Common myeloid progenitor, CD34-positive (primary cell): ENCODE measurements around the gene XCR1.
A peak's percentile ranks its signal among the peaks of the same experiment; 100 is the strongest.

Source experiments
- CTCF ChIA-PET: fragments of 350-600 bp; sonication (Branson Sonifier 250); formaldehyde crosslinking; loops from one replicate; lab custom pipeline; 2021; ENCODE audit warnings: antibody characterized with exemption; lab: Charles Lee
- POLR2A ChIA-PET: fragments of 350-600 bp; sonication (Branson Sonifier 250); formaldehyde crosslinking; loops from one replicate; lab custom pipeline; 2021; ENCODE audit warnings: antibody characterized with exemption; lab: Charles Lee
- DNase-seq, 3 donors: peaks; one replicate each; pipeline versions ENCODE4 v3.0.0 to v3.0.0-alpha.2; 2013
- H3K27ac ChIP-seq, 2 experiments: 1 replicate in 1 of 2; 2 replicates in 1 of 2; pipeline ENCODE4 v1.7.0; 2013; ENCODE audit warnings: inconsistent platforms in 2 of 2, low read length in 2 of 2, mild to moderate bottlenecking in 2 of 2, low read depth in 1 of 2, moderate library complexity in 1 of 2; ENCODE audit not compliant: severe bottlenecking in 2 of 2, insufficient read depth in 1 of 2, poor library complexity in 1 of 2
- H3K27me3 ChIP-seq, 5 experiments: replicated peaks in 2 of 5; 1 replicate in 3 of 5; 2 replicates in 2 of 5; pipeline versions ENCODE4 v1.6.1 to v1.7.0; 2013; ENCODE audit warnings: low read length in 4 of 5, mild to moderate bottlenecking in 2 of 5, moderate library complexity in 2 of 5, inconsistent platforms in 1 of 5; ENCODE audit not compliant: insufficient read depth in 5 of 5, control insufficient read depth in 4 of 5
- H3K36me3 ChIP-seq, 4 experiments: 1 replicate in 2 of 4; 2 replicates in 2 of 4; pipeline versions ENCODE4 v1.6.1 to v1.7.0; 2013; ENCODE audit warnings: low read length in 3 of 4, control low read depth in 1 of 4, mild to moderate bottlenecking in 1 of 4; ENCODE audit not compliant: control insufficient read depth in 4 of 4, insufficient read depth in 4 of 4
- H3K4me1 ChIP-seq, 4 experiments: 1 replicate in 3 of 4; 2 replicates in 1 of 4; pipeline versions ENCODE4 v1.6.1 to v1.7.1; 2013; ENCODE audit warnings: low read length in 3 of 4, mild to moderate bottlenecking in 3 of 4, control low read depth in 1 of 4, inconsistent platforms in 1 of 4, moderate library complexity in 1 of 4; ENCODE audit not compliant: control insufficient read depth in 4 of 4, insufficient read depth in 4 of 4; ENCODE audit errors: control extremely low read depth in 1 of 4
- H3K4me3 ChIP-seq, 7 experiments: 1 replicate in 4 of 7; 2 replicates in 3 of 7; pipeline versions ENCODE4 v1.5.1 to v1.7.0; 2013; ENCODE audit warnings: mild to moderate bottlenecking in 7 of 7, low read length in 6 of 7, moderate library complexity in 6 of 7, inconsistent platforms in 2 of 7, low read depth in 2 of 7, control low read depth in 1 of 7; ENCODE audit not compliant: insufficient read depth in 4 of 7, control insufficient read depth in 1 of 7; ENCODE audit errors: extremely low read depth in 1 of 7
- H3K9me3 ChIP-seq, 5 experiments: 1 replicate in 4 of 5; 2 replicates in 1 of 5; pipeline versions ENCODE4 v1.6.1 to v1.7.1; 2013; ENCODE audit warnings: low read length in 4 of 5, mild to moderate bottlenecking in 2 of 5, inconsistent platforms in 1 of 5, low read depth in 1 of 5, moderate library complexity in 1 of 5; ENCODE audit not compliant: control insufficient read depth in 4 of 5, insufficient read depth in 2 of 5; ENCODE audit errors: control extremely low read depth in 1 of 5
- WGBS: methylation state at CpG from one replicate; pipeline ENCODE4 v1.1.5; 2013; ENCODE audit not compliant: insufficient coverage; 5-methylcytosine and 5-hydroxymethylcytosine counted together

Gene XCR1

GRCh38 chr3:46021516-46021915, 5.8 kb downstream of the XCR1 start:
- Histone ChIP-seq H3K36me3 (no peaks in the 10 kb centered on the region), H3K27ac (no peak overlapping the region), H3K4me1 (no peaks in the 10 kb centered on the region), H3K27me3 (no peaks in the 10 kb centered on the region), H3K9me3 (peaks cover 0 to 3% (median 2%) of the 10 kb centered on the region in 5 experiments), H3K4me3 (no peak overlapping the region)
- DNase-seq = no peak
- ChIA-PET POLR2A (no interaction called here), CTCF (no interaction called here)
- WGBS = 100% methylated on average over 7 of the region's 8 CpGs

GRCh38 chr3:46020766-46021510, 6.3 kb downstream of the XCR1 start:
- Histone ChIP-seq H3K4me3 (no peak overlapping the region), H3K36me3 (no peaks in the 10 kb centered on the region), H3K27ac (no peak overlapping the region), H3K27me3 (no peaks in the 10 kb centered on the region), H3K9me3 (peaks cover 0 to 3% (median 2%) of the 10 kb centered on the region in 5 experiments), H3K4me1 (no peaks in the 10 kb centered on the region)
- WGBS = 97% methylated on average over 34 of the region's 37 CpGs
- ChIA-PET CTCF (no interaction called here), POLR2A (no interaction called here)
- no peak for DNase-seq

GRCh38 chr3:46019707-46020106, 7.6 kb downstream of the XCR1 start:
- no peak overlapping the region for H3K27ac ChIP-seq
- no peaks in the 10 kb centered on the region for H3K27me3 ChIP-seq
- H3K9me3 ChIP-seq = peaks cover 0 to 3% (median 2%) of the 10 kb centered on the region in 5 experiments
- no peak for DNase-seq
- POLR2A ChIA-PET = no interaction called here
- no peaks in the 10 kb centered on the region for H3K4me1 ChIP-seq
- WGBS = 100% methylated on average over 1 of the region's 1 CpG
- no peaks in the 10 kb centered on the region for H3K36me3 ChIP-seq
- CTCF ChIA-PET = interaction anchor here (1.6 kb wide), 1 partner anchor 11 kb away, joined by 4 read pairs; no protein-coding TSS in a partner anchor
- H3K4me3 ChIP-seq = no peak overlapping the region

GRCh38 chr3:46017720-46018119, 9.6 kb downstream of the XCR1 start:
- CTCF ChIA-PET = interaction anchor here (0.8 to 1.3 kb wide), 3 partner anchors 9 to 61 kb away, joined by 3 read pairs; partner anchors contain the start of gene XCR1
- WGBS = no CpG with 5 or more reads among the region's 2 CpGs
- POLR2A ChIA-PET = no interaction called here
- Histone ChIP-seq H3K27ac (no peak overlapping the region), H3K4me1 (no peaks in the 10 kb centered on the region), H3K27me3 (no peaks in the 10 kb centered on the region), H3K36me3 (no peaks in the 10 kb centered on the region), H3K4me3 (no peak overlapping the region), H3K9me3 (peaks cover 0 to 3% (median 2%) of the 10 kb centered on the region in 5 experiments)
- DNase-seq = no peak

- H3K4me1 ChIP-seq = no peaks in the 10 kb centered on the region
- peak in 1 of 3 donors; percentile 8 for DNase-seq
- 83% methylated on average over 3 of the region's 7 CpGs for WGBS
- ChIA-PET POLR2A (no interaction called here), CTCF (interaction anchor here (0.8 kb wide), 1 partner anchor 21 kb away, joined by 3 read pairs; no protein-coding TSS in a partner anchor)
- H3K9me3 ChIP-seq = no peaks in the 10 kb centered on the region
- H3K27me3 ChIP-seq = no peaks in the 10 kb centered on the region
- H3K4me3 ChIP-seq = no peak overlapping the region
- no peak overlapping the region for H3K27ac ChIP-seq
- no peaks in the 10 kb centered on the region for H3K36me3 ChIP-seq
Measured at GRCh38 chr3:46013316-46014094, 13.8 kb downstream of the XCR1 start.

GRCh38 chr3:46012246-46012645, 15.0 kb downstream of the XCR1 start:
- no peak overlapping the region for H3K27ac ChIP-seq
- H3K4me1 ChIP-seq = no peaks in the 10 kb centered on the region
- ChIA-PET POLR2A (no interaction called here), CTCF (interaction anchor here (1.3 kb wide), 1 partner anchor 12 kb away, joined by 3 read pairs; no protein-coding TSS in a partner anchor)
- WGBS = 96% methylated on average over 4 of the region's 4 CpGs
- no peak overlapping the region for H3K4me3 ChIP-seq
- no peaks in the 10 kb centered on the region for H3K27me3 ChIP-seq
- no peaks in the 10 kb centered on the region for H3K36me3 ChIP-seq
- no peak for DNase-seq
- no peaks in the 10 kb centered on the region for H3K9me3 ChIP-seq
